HepG2 (cell line): Measurements from ENCODE around the gene GCLC. TPM values are rescaled to one million over a fixed set of nuclear protein-coding genes. Genes with fewer than 3 reads are reported as not detected.

ENCODE experiments used
- ATAC-seq: fragments of 200-7000 bp; cut with Tn5 transposase; 3 replicates; pipeline ENCODE4 v1.9.1; 2020; ENCODE audit warnings: mild to moderate bottlenecking, moderate library complexity
- BruUV-seq: library from RNA; stranded (reverse); fragments of 400-500 nt; replicated peaks from 2 replicates; lab custom pipeline; 2021; lab: Mats Ljungman, UMichigan
- CTCF ChIA-PET: fragments of 300-600 bp; formaldehyde crosslinking; extraction: SDS; loops from one replicate; lab custom pipeline; 2021; ENCODE audit warnings: low total read pairs, inconsistent platforms, low intra/inter-chr PET ratio; lab: Yijun Ruan, JAX
- POLR2A ChIA-PET: fragments of 350-600 bp; sonication (Branson Sonifier 250); formaldehyde crosslinking; loops from one replicate; lab custom pipeline; 2020; ENCODE audit warnings: antibody characterized with exemption, inconsistent platforms; lab: Yijun Ruan, JAX
- DNase-seq: peaks from one replicate; pipeline ENCODE4 v3.0.0-alpha.2; 2015; ENCODE audit warnings: low spot score
- FAIRE-seq: peaks from 3 replicates; lab custom pipeline; 2011; peaks lifted over from hg19 to GRCh38; lab: Jason Lieb, UNC
- H2AFZ ChIP-seq: one replicate; pipeline ENCODE4 v1.6.1; 2011; ENCODE audit warnings: low read length, inconsistent platforms
- H3K27ac ChIP-seq: fragments of 300-600 bp; 3 replicates; pipeline ENCODE4 v1.8.0; 2011; ENCODE audit warnings: mixed run types, mild to moderate bottlenecking, mixed read lengths, low read length, inconsistent platforms; ENCODE audit not compliant: insufficient read depth; ENCODE audit errors: extremely low read length
- H3K27me3 ChIP-seq, 2 experiments: fragments of 200-600 bp in 1 of 2; 2 replicates in 1 of 2; 3 replicates in 1 of 2; pipeline versions ENCODE4 v1.6.0 to v1.8.0; 2011; ENCODE audit warnings: low read length in 2 of 2, mild to moderate bottlenecking in 2 of 2, moderate library complexity in 2 of 2, inconsistent platforms in 1 of 2; ENCODE audit not compliant: insufficient read depth in 2 of 2, control insufficient read depth in 1 of 2
- H3K36me3 ChIP-seq, 2 experiments: fragments of 200-600 bp in 1 of 2; replicated peaks in 1 of 2; 2 replicates in 1 of 2; 3 replicates in 1 of 2; pipeline versions ENCODE4 v1.5.1 to v1.8.0; 2011; ENCODE audit warnings: low read length in 2 of 2, inconsistent platforms in 1 of 2; ENCODE audit not compliant: insufficient read depth in 2 of 2, control insufficient read depth in 1 of 2
- H3K4me1 ChIP-seq: 2 replicates; pipeline ENCODE4 v1.5.1; 2012; ENCODE audit warnings: low read length, inconsistent platforms; ENCODE audit not compliant: insufficient read depth
- H3K4me2 ChIP-seq: 2 replicates; pipeline ENCODE4 v1.6.0; 2011; ENCODE audit warnings: low read depth, low read length, inconsistent platforms
- H3K4me3 ChIP-seq, 3 experiments: fragments of 200-600 bp in 1 of 3; sonication (generic), shearing (Covaris generic) in 1 of 3; replicated peaks in 1 of 3; 2 replicates each; pipeline ENCODE4 v1.5.1; 2011 to 2016; ENCODE audit warnings: low read length in 3 of 3, inconsistent platforms in 2 of 3, low read depth in 2 of 3, mild to moderate bottlenecking in 2 of 3, control low read depth in 1 of 3, mixed read lengths in 1 of 3; ENCODE audit not compliant: insufficient read depth in 1 of 3
- H3K79me2 ChIP-seq: one replicate; pipeline ENCODE4 v1.6.1; 2011; ENCODE audit warnings: low read length, inconsistent platforms; ENCODE audit not compliant: insufficient read depth
- H3K9ac ChIP-seq: 2 replicates; pipeline ENCODE4 v1.6.0; 2011; ENCODE audit warnings: mild to moderate bottlenecking, low read depth, low read length, inconsistent platforms; ENCODE audit not compliant: insufficient read depth
- H3K9me3 ChIP-seq: 2 replicates; pipeline ENCODE4 v1.5.1; 2012; ENCODE audit warnings: mild to moderate bottlenecking, low read length
- H4K20me1 ChIP-seq: 2 replicates; pipeline ENCODE4 v1.6.0; 2011; ENCODE audit warnings: inconsistent platforms, mild to moderate bottlenecking, low read length, moderate library complexity; ENCODE audit not compliant: insufficient read depth
- MAFF ChIP-seq: IDR thresholded peaks from 2 replicates; pipeline ENCODE4 v1.6.1; 2011; ENCODE audit warnings: low read depth, low read length, improper control_type of control experiment
- MAFK ChIP-seq, 2 experiments: IDR thresholded peaks in 1 of 2; conservative IDR thresholded peaks in 1 of 2; 2 replicates each; pipeline ENCODE4 v1.6.1; 2011; ENCODE audit warnings: improper control_type of control experiment in 2 of 2, low read length in 2 of 2
- SRSF9 ChIP-seq: fragments of 200-400 bp; formaldehyde crosslinking; IDR thresholded peaks from 2 replicates; pipeline ENCODE4 v1.6.1; 2018; ENCODE audit warnings: borderline replicate concordance, mild to moderate bottlenecking, low read depth, low read length; ENCODE audit not compliant: insufficient read depth, poor library complexity, severe bottlenecking
- ZNF569 ChIP-seq: sonication (generic); formaldehyde crosslinking; IDR thresholded peaks from 2 replicates; pipeline ENCODE4 v1.5.0; 2020; ENCODE audit warnings: mild to moderate bottlenecking, missing genetic modification reagents, moderate library complexity, borderline replicate concordance
- WGBS: methylation state at CpG from one replicate; pipeline ENCODE4 v1.1.6; 2017; ENCODE audit warnings: low lambda C conversion rate; 5-methylcytosine and 5-hydroxymethylcytosine counted together
- in situ Hi-C: cut with HindIII; loops from 2 replicates; pipeline ENCODE4 v1.10.0; 2017; ENCODE audit warnings: low pct_unique_long_range_greater_than_20kb; ENCODE audit not compliant: extremely low pct_ligation_motif_present
- intact Hi-C: fragments of 100-400 bp; cut with micrococcal nuclease; formaldehyde crosslinking; loops from one replicate; pipeline ENCODE4 v1.10.0; 2022; ENCODE audit not compliant: unreplicated experiment
- polyA plus RNA-seq, 8 experiments: library from polyadenylated mRNA; depleted of rRNA in 3 of 8; stranded (reverse) in 7 of 8; unstranded in 1 of 8; fragments of >200 nt; fragmentation: Illumina TruSeq in 4 of 8; extraction: Trizol in 4 of 8; gene quantifications; 2 replicates each; pipeline versions ENCODE4 v1.2.1 to v1.2.3, GENCODE V29; 2011 to 2016; ENCODE audit warnings: low read depth in 4 of 8, missing spikeins in 1 of 8, mixed read lengths in 1 of 8; ENCODE audit not compliant: insufficient read depth in 1 of 8
- total RNA-seq, 5 experiments: library from RNA; depleted of rRNA; stranded (reverse); fragments of >200 nt; fragmentation: Illumina TruSeq; extraction: Trizol; gene quantifications; 2 replicates each; pipeline ENCODE4 v1.2.3, GENCODE V29; 2016; ENCODE audit warnings: low read depth in 1 of 5
- TF ChIP-seq, protein P1 (sequence below): sonication (generic); formaldehyde crosslinking; IDR thresholded peaks from 2 replicates; pipeline ENCODE4 v1.5.0; 2020; ENCODE audit warnings: mild to moderate bottlenecking, missing genetic modification reagents, moderate library complexity

GCLC gene
- total and polyA plus RNA-seq, 2 of the 13 experiments (the other 11 are each of a cell fraction or from before 2014, with no cell fraction given), result 35.3 to 84.6 TPM

DNA sequence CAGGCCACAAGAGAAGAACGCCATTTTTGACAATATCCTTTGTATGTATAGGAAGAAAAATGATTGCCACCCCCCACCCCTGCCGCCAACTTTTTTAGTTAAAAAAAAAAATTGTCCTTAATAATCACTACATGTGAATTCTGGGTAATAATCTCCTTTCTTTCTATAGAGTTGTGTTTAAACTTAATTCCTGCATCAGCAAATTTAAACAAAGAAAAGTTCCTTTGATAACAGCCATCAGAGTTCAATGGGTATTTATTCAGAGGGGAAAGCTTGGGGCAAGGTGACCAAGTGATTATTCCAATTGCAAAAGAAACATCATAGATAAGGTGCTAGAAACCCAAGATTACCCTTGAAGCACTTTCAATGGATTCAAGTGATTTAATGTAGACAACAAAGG, 47.0 kb downstream of the GCLC start:
- WGBS, result 97% methylated on average over 2 of the region's 2 CpGs
- no TSS peak for BruUV-seq
- H2AFZ ChIP-seq, result no peak overlapping the region
- H3K79me2 ChIP-seq, result no peaks in the 10 kb centered on the region
- in situ Hi-C loops, result loop anchor here (5.0 to 10.0 kb wide), 2 partner anchors 224 to 457 kb away; no protein-coding TSS in a partner anchor
- ChIA-PET CTCF (no interaction called here), POLR2A (no interaction called here)
- H3K4me1 ChIP-seq, result peaks cover 11% of the 10 kb centered on the region
- H3K36me3 ChIP-seq, result peaks cover 15 to 41% of the 10 kb centered on the region in 2 experiments
- no peaks in the 10 kb centered on the region for H3K9me3 ChIP-seq
- FAIRE-seq, result no peak
- no peaks in the 10 kb centered on the region for H4K20me1 ChIP-seq
- no peak overlapping the region for H3K9ac ChIP-seq
- peak; percentile 79 to 81 for TF ChIP-seq MAFK (conservative IDR thresholded peaks at IDR 0.05 in 1 of 2, IDR thresholded peaks at IDR 0.05 in 1 of 2; ENCODE audit: low read length in 2 of 2)
- no peak for TF ChIP-seq ZNF569 (CRISPR knock-in tag)
- TF ChIP-seq, protein P1, sequence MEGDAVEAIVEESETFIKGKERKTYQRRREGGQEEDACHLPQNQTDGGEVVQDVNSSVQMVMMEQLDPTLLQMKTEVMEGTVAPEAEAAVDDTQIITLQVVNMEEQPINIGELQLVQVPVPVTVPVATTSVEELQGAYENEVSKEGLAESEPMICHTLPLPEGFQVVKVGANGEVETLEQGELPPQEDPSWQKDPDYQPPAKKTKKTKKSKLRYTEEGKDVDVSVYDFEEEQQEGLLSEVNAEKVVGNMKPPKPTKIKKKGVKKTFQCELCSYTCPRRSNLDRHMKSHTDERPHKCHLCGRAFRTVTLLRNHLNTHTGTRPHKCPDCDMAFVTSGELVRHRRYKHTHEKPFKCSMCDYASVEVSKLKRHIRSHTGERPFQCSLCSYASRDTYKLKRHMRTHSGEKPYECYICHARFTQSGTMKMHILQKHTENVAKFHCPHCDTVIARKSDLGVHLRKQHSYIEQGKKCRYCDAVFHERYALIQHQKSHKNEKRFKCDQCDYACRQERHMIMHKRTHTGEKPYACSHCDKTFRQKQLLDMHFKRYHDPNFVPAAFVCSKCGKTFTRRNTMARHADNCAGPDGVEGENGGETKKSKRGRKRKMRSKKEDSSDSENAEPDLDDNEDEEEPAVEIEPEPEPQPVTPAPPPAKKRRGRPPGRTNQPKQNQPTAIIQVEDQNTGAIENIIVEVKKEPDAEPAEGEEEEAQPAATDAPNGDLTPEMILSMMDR, result no peak
- peak; percentile 73 for TF ChIP-seq MAFF
- TF ChIP-seq SRSF9, result no peak
- H3K4me2 ChIP-seq, result no peak overlapping the region
- DNase-seq, result no peak
- ATAC-seq, result no peak
- H3K4me3 ChIP-seq, result no peak overlapping the region
- intact Hi-C loops, result loop anchor here (5.0 kb wide), 1 partner anchor 459 kb away; no protein-coding TSS in a partner anchor
- no peak overlapping the region for H3K27ac ChIP-seq
- no peaks in the 10 kb centered on the region for H3K27me3 ChIP-seq
